Breast epithelium (tissue), 3 donors: ENCODE results near the gene EPO.

Experiments
- CTCF ChIP-seq, 3 donors: fragments of 450-650 bp; IDR thresholded peaks; one replicate each; pipeline ENCODE4 v1.5.1; 2016 to 2017; ENCODE audit warnings: antibody characterized with exemption in 3 of 3, mild to moderate bottlenecking in 3 of 3, moderate library complexity in 3 of 3
- POLR2A ChIP-seq: fragments of 450-650 bp; IDR thresholded peaks from one replicate; pipeline ENCODE4 v1.6.1; 2016; ENCODE audit warnings: antibody characterized with exemption, mild to moderate bottlenecking, moderate library complexity
- POLR2AphosphoS5 ChIP-seq, 3 donors: sonication (generic); formaldehyde crosslinking; IDR thresholded peaks; one replicate each; pipeline ENCODE4 v1.6.1; 2017; ENCODE audit warnings: antibody characterized with exemption in 3 of 3

GRCh38 chr7:100745184-100745583 is 24.9 kb downstream of the EPO start:
- no peak for TF ChIP-seq CTCF (IDR thresholded peaks at IDR 0.05)
- no peak for TF ChIP-seq POLR2A
- no peak for TF ChIP-seq POLR2AphosphoS5 (IDR thresholded peaks at IDR 0.05)
